Thoracic aorta (tissue), 2 donors: ENCODE results near the gene TRAIP. TPM values are rescaled to one million over a fixed set of nuclear protein-coding genes. Genes with fewer than 3 reads are reported as not detected.
"Not testable (repeated sequence)": the region's sequence is repeated elsewhere in the genome, so short reads cannot be mapped to it uniquely, and the experiment has no call there.

Experiments
- ATAC-seq: fragments of 150-250 bp; one replicate; pipeline ENCODE4 v1.8.0; 2017; ENCODE audit warnings: low read depth; ENCODE audit not compliant: insufficient number of reproducible peaks, low FRiP score
- DNase-seq: peaks from one replicate; pipeline ENCODE4 v3.0.0-alpha.2; 2020; ENCODE audit warnings: low spot score
- H3K27ac ChIP-seq, 2 donors: fragments of 200-600 bp; sonication (generic); 1 replicate in 1 of 2; 2 replicates in 1 of 2; pipeline ENCODE4 v1.5.1; 2016; ENCODE audit warnings: mild to moderate bottlenecking in 2 of 2, moderate library complexity in 2 of 2
- H3K27me3 ChIP-seq: fragments of 200-600 bp; sonication (generic); replicated peaks from 2 replicates; pipeline ENCODE4 v1.6.0; 2016; ENCODE audit warnings: mild to moderate bottlenecking; ENCODE audit not compliant: insufficient read depth
- H3K36me3 ChIP-seq: fragments of 200-600 bp; sonication (generic); one replicate; pipeline ENCODE4 v1.5.1; 2016
- H3K4me1 ChIP-seq, 2 donors: fragments of 200-600 bp; sonication (generic); 1 replicate in 1 of 2; 2 replicates in 1 of 2; pipeline versions ENCODE4 v1.5.1 to v1.6.0; 2016; ENCODE audit warnings: low read depth in 2 of 2, mild to moderate bottlenecking in 1 of 2; ENCODE audit not compliant: control insufficient read depth in 1 of 2
- H3K4me3 ChIP-seq: fragments of 200-600 bp; sonication (generic); 2 replicates; pipeline ENCODE4 v1.5.1; 2016; ENCODE audit warnings: mild to moderate bottlenecking
- H3K9me3 ChIP-seq: fragments of 200-600 bp; sonication (generic); 2 replicates; pipeline ENCODE4 v1.5.1; 2016
- CTCF ChIP-seq: fragments of 200-600 bp; sonication (generic); IDR thresholded peaks from one replicate; pipeline ENCODE4 v1.5.1; 2019; ENCODE audit warnings: antibody characterized with exemption
- total RNA-seq, 2 donors: library from RNA; depleted of rRNA; stranded (reverse); fragments of >200 nt; gene quantifications; one replicate each; pipeline versions ENCODE4 v1.1.0 to v1.2.3, GENCODE V29; 2016

TRAIP gene
- total RNA-seq, 2 donors from 2014 or later = 2.3 to 3.2 TPM

GRCh38 chr3:49841126-49841696 is 15.2 kb downstream of the TRAIP start:
- Histone ChIP-seq H3K27me3 (no peaks in the 10 kb centered on the region), H3K4me1 (peaks cover 0 to 12% of the 10 kb centered on the region in 2 donors), H3K9me3 (no peaks in the 10 kb centered on the region), H3K27ac (no peak overlapping the region), H3K4me3 (no peak overlapping the region), H3K36me3 (no peaks in the 10 kb centered on the region)
- TF ChIP-seq CTCF = no peak
- no peak for DNase-seq
- no peak for ATAC-seq

- Histone ChIP-seq H3K9me3 (no peaks in the 10 kb centered on the region), H3K4me1 (peaks cover 0 to 12% of the 10 kb centered on the region in 2 donors), H3K4me3 (no peak overlapping the region), H3K27me3 (no peaks in the 10 kb centered on the region), H3K27ac (no peak overlapping the region), H3K36me3 (no peaks in the 10 kb centered on the region)
- no peak for DNase-seq
- no peak for ATAC-seq
- TF ChIP-seq CTCF = no peak
Observed at GRCh38 chr3:49840388-49840787, 16.0 kb downstream of the TRAIP start.

GRCh38 chr3:49839193-49839809 is 17.1 kb downstream of the TRAIP start:
- Histone ChIP-seq H3K4me1 (peaks cover 0 to 12% of the 10 kb centered on the region in 2 donors), H3K4me3 (no peak overlapping the region), H3K9me3 (no peaks in the 10 kb centered on the region), H3K36me3 (no peaks in the 10 kb centered on the region), H3K27ac (no peak overlapping the region), H3K27me3 (no peaks in the 10 kb centered on the region)
- peak; percentile 91 for TF ChIP-seq CTCF
- ATAC-seq (peak; percentile 37), DNase-seq (peak; percentile 18)

- no peaks in the 10 kb centered on the region for H3K4me1 ChIP-seq
- TF ChIP-seq CTCF = no peak
- H3K4me3 ChIP-seq = no peak overlapping the region
- ATAC-seq (no peak), DNase-seq (no peak)
- no peaks in the 10 kb centered on the region for H3K9me3 ChIP-seq
- H3K27ac ChIP-seq = no peak overlapping the region
- no peaks in the 10 kb centered on the region for H3K36me3 ChIP-seq
- H3K27me3 ChIP-seq = no peaks in the 10 kb centered on the region
Observed at GRCh38 chr3:49831341-49831740, 25.0 kb downstream of the TRAIP start.

- no peaks in the 10 kb centered on the region for H3K27me3 ChIP-seq
- H3K36me3 ChIP-seq = no peaks in the 10 kb centered on the region
- TF ChIP-seq CTCF = no peak
- no peaks in the 10 kb centered on the region for H3K9me3 ChIP-seq
- no peak for ATAC-seq
- H3K4me1 ChIP-seq = no peaks in the 10 kb centered on the region
- DNase-seq = no peak
- H3K27ac ChIP-seq = no peak overlapping the region
- H3K4me3 ChIP-seq = no peak overlapping the region
Observed at GRCh38 chr3:49826016-49826415, 30.3 kb downstream of the TRAIP start.

GRCh38 chr3:49823131-49823530 is 33.2 kb downstream of the TRAIP start:
- H3K4me1 ChIP-seq, DNase-seq, ATAC-seq, H3K27ac ChIP-seq, H3K27me3 ChIP-seq, H3K9me3 ChIP-seq, H3K4me3 ChIP-seq, H3K36me3 ChIP-seq: not testable (repeated sequence)
